Loucy (cell line): ENCODE data around the gene RFPL2.

Experiments used
- H2AFZ ChIP-seq: fragments of 200-600 bp; sonication (generic); 2 replicates; pipeline ENCODE4 v1.6.0; 2016; ENCODE audit warnings: antibody characterized with exemption, mild to moderate bottlenecking, low read length, moderate library complexity
- H3F3A ChIP-seq: fragments of 200-600 bp; 2 replicates; pipeline ENCODE4 v1.6.0; 2016; ENCODE audit warnings: antibody characterized with exemption, low read depth, mild to moderate bottlenecking
- H3K27me3 ChIP-seq: fragments of 200-600 bp; sonication (generic); 2 replicates; pipeline ENCODE4 v1.6.1; 2014; ENCODE audit warnings: low read length, mild to moderate bottlenecking; ENCODE audit not compliant: insufficient read depth, poor library complexity, severe bottlenecking
- H3K36me3 ChIP-seq: fragments of 200-600 bp; sonication (generic); 2 replicates; pipeline ENCODE4 v1.6.1; 2016; ENCODE audit warnings: low read length; ENCODE audit not compliant: insufficient read depth
- H3K4me1 ChIP-seq: fragments of 200-600 bp; sonication (generic); 2 replicates; pipeline ENCODE4 v1.5.1; 2014; ENCODE audit warnings: low read length, mild to moderate bottlenecking; ENCODE audit not compliant: insufficient read depth, poor library complexity, severe bottlenecking
- H3K4me2 ChIP-seq: fragments of 200-600 bp; sonication (generic); 2 replicates; pipeline ENCODE4 v1.6.0; 2014; ENCODE audit warnings: antibody characterized with exemption, low read length, low read depth, mild to moderate bottlenecking; ENCODE audit not compliant: poor library complexity, severe bottlenecking
- H3K4me3 ChIP-seq: fragments of 200-600 bp; sonication (generic); 2 replicates; pipeline ENCODE4 v1.5.1; 2014; ENCODE audit warnings: low read length, mild to moderate bottlenecking, mixed read lengths; ENCODE audit not compliant: poor library complexity, severe bottlenecking
- H3K79me2 ChIP-seq: fragments of 200-600 bp; sonication (generic); 2 replicates; pipeline ENCODE4 v1.6.1; 2014; ENCODE audit warnings: low read length; ENCODE audit not compliant: insufficient read depth
- H3K9ac ChIP-seq: fragments of 200-600 bp; sonication (generic); 2 replicates; pipeline ENCODE4 v1.6.0; 2014; ENCODE audit warnings: mild to moderate bottlenecking, low read depth, low read length, moderate library complexity; ENCODE audit not compliant: poor library complexity, severe bottlenecking
- H3K9me2 ChIP-seq: fragments of 200-600 bp; sonication (generic); replicated peaks from 2 replicates; pipeline ENCODE4 v1.6.1; 2016; ENCODE audit warnings: low read depth, low read length, mixed read lengths
- H3K9me3 ChIP-seq: fragments of 200-600 bp; sonication (generic); 2 replicates; pipeline ENCODE4 v1.6.1; 2014; ENCODE audit warnings: mild to moderate bottlenecking, antibody characterized with exemption, low read length, low read depth; ENCODE audit not compliant: insufficient read depth
- H4K20me1 ChIP-seq: fragments of 200-600 bp; sonication (generic); 2 replicates; pipeline ENCODE4 v1.6.0; 2014; ENCODE audit warnings: antibody characterized with exemption, low read length, mild to moderate bottlenecking; ENCODE audit not compliant: insufficient read depth, poor library complexity, severe bottlenecking
- CTCF ChIP-seq: fragments of 200-600 bp; sonication (generic); conservative IDR thresholded peaks from 2 replicates; pipeline ENCODE4 v1.5.1; 2014; ENCODE audit warnings: mild to moderate bottlenecking, antibody characterized with exemption, low read length
- EZH2phosphoT487 ChIP-seq: fragments of 200-600 bp; IDR thresholded peaks from 2 replicates; pipeline ENCODE4 v1.6.1; 2018; ENCODE audit warnings: antibody characterized with exemption, mild to moderate bottlenecking, moderate library complexity, borderline replicate concordance

Gene RFPL2

GRCh38 chr22:32204856-32205722 lies at the start of gene RFPL2:
Gene RFPL2 (minus strand): TSS chr22:32205073. CDS start chr22:32202451, 2,622 bp downstream.
- no peaks in the 10 kb centered on the region for H3K9me3 ChIP-seq
- H3K9me2 ChIP-seq, result no peaks in the 10 kb centered on the region
- peaks cover 3% of the 10 kb centered on the region for H3K4me1 ChIP-seq
- H3F3A ChIP-seq, result no peaks in the 10 kb centered on the region
- H3K4me3 ChIP-seq, result no peak within 1 kb of the TSS
- H4K20me1 ChIP-seq, result no peaks in the 10 kb centered on the region
- TF ChIP-seq CTCF (no peak), EZH2phosphoT487 (no peak)
- H3K36me3 ChIP-seq, result no peaks in the 10 kb centered on the region
- H3K79me2 ChIP-seq, result no peaks in the 10 kb centered on the region
- H3K27me3 ChIP-seq, result no peaks in the 10 kb centered on the region
- no peak within 1 kb of the TSS for H3K9ac ChIP-seq
- no peak within 1 kb of the TSS for H2AFZ ChIP-seq
- no peak within 1 kb of the TSS for H3K4me2 ChIP-seq

- Histone ChIP-seq H2AFZ (no peak overlapping the region), H3K4me2 (no peak overlapping the region), H3K79me2 (no peaks in the 10 kb centered on the region)
These were observed 44.4 kb upstream of the RFPL2 start for GRCh38 chr22:32249231-32249630.

GRCh38 chr22:32248276-32248675 lies 43.4 kb upstream of the RFPL2 start:
- Histone ChIP-seq H4K20me1 (no peaks in the 10 kb centered on the region), H3K4me2 (no peak overlapping the region), H3K9ac (no peak overlapping the region), H2AFZ (no peak overlapping the region), H3K4me1 (no peaks in the 10 kb centered on the region), H3K79me2 (no peaks in the 10 kb centered on the region), H3K9me3 (no peaks in the 10 kb centered on the region), H3K36me3 (no peaks in the 10 kb centered on the region), H3K4me3 (no peak overlapping the region), H3K9me2 (no peaks in the 10 kb centered on the region), H3F3A (no peaks in the 10 kb centered on the region), H3K27me3 (no peaks in the 10 kb centered on the region)
- TF ChIP-seq CTCF, result no peak
- no peak for TF ChIP-seq EZH2phosphoT487

More at GRCh38 chr22:32249231-32249630, 44.4 kb upstream of the RFPL2 start:
- H3K4me1 ChIP-seq, result no peaks in the 10 kb centered on the region
- no peaks in the 10 kb centered on the region for H3K36me3 ChIP-seq
- no peaks in the 10 kb centered on the region for H3F3A ChIP-seq
- no peaks in the 10 kb centered on the region for H3K9me2 ChIP-seq
- no peak overlapping the region for H3K4me3 ChIP-seq
- H3K9me3 ChIP-seq, result no peaks in the 10 kb centered on the region
- TF ChIP-seq EZH2phosphoT487, result no peak
- no peaks in the 10 kb centered on the region for H4K20me1 ChIP-seq
- no peaks in the 10 kb centered on the region for H3K27me3 ChIP-seq
- no peak overlapping the region for H3K9ac ChIP-seq
